BLaER1 (cell line): ENCODE measurements around the gene NOTCH1.

Source experiments
- H3K27ac ChIP-seq: shearing (Covaris generic); formaldehyde crosslinking; 2 replicates; pipeline ENCODE4 v1.8.1; 2022
- H3K27me3 ChIP-seq: shearing (Covaris generic); formaldehyde crosslinking; 2 replicates; pipeline ENCODE4 v1.8.1; 2022
- H3K36me3 ChIP-seq: shearing (Covaris generic); formaldehyde crosslinking; 2 replicates; pipeline ENCODE4 v1.8.1; 2022
- H3K4me1 ChIP-seq: shearing (Covaris generic); formaldehyde crosslinking; 2 replicates; pipeline ENCODE4 v1.8.1; 2022
- H3K4me2 ChIP-seq: shearing (Covaris generic); formaldehyde crosslinking; 2 replicates; pipeline ENCODE4 v1.8.1; 2022
- H3K4me3 ChIP-seq: shearing (Covaris generic); formaldehyde crosslinking; 2 replicates; pipeline ENCODE4 v1.8.1; 2022
- H3K9ac ChIP-seq: shearing (Covaris generic); formaldehyde crosslinking; 2 replicates; pipeline ENCODE4 v1.8.1; 2022
- H3K9me3 ChIP-seq: shearing (Covaris generic); formaldehyde crosslinking; 2 replicates; pipeline ENCODE4 v1.8.1; 2022
- H4K20me1 ChIP-seq: shearing (Covaris generic); formaldehyde crosslinking; 2 replicates; pipeline ENCODE4 v1.8.1; 2022
- Cebpa-rat ChIP-seq: shearing (Covaris generic); IDR thresholded peaks from 2 replicates; pipeline ENCODE4 v1.8.1; 2022

The NOTCH1 gene

GRCh38 chr9:136570916-136571315 lies 25.1 kb upstream of the NOTCH1 start:
- Histone ChIP-seq H3K4me2 (peak overlapping the region; percentile 22; the same call in 1 of the 2 replicates), H4K20me1 (no peaks in the 10 kb centered on the region), H3K4me1 (peaks cover 39% of the 10 kb centered on the region), H3K27me3 (no peaks in the 10 kb centered on the region), H3K36me3 (no peaks in the 10 kb centered on the region), H3K9me3 (no peaks in the 10 kb centered on the region), H3K27ac (peak overlapping the region; percentile 26; the same call in 1 of the 2 replicates), H3K4me3 (no peak overlapping the region), H3K9ac (no peak overlapping the region)
- TF ChIP-seq Cebpa-rat, result no peak

GRCh38 chr9:136570191-136570845 lies 24.5 kb upstream of the NOTCH1 start:
- Histone ChIP-seq H3K4me2 (peak overlapping the region; percentile 22; the same call in 1 of the 2 replicates), H3K4me1 (peaks cover 33% of the 10 kb centered on the region), H3K36me3 (no peaks in the 10 kb centered on the region), H3K9me3 (no peaks in the 10 kb centered on the region), H3K9ac (no peak overlapping the region), H3K27me3 (no peaks in the 10 kb centered on the region), H4K20me1 (no peaks in the 10 kb centered on the region), H3K27ac (peak overlapping the region; percentile 26; the same call in 1 of the 2 replicates), H3K4me3 (no peak overlapping the region)
- TF ChIP-seq Cebpa-rat, result no peak

GRCh38 chr9:136569526-136570148 lies 23.8 kb upstream of the NOTCH1 start:
- Histone ChIP-seq H3K9me3 (no peaks in the 10 kb centered on the region), H3K4me2 (no peak overlapping the region), H3K4me1 (peaks cover 37% of the 10 kb centered on the region), H3K36me3 (no peaks in the 10 kb centered on the region), H3K27ac (no peak overlapping the region), H3K4me3 (no peak overlapping the region), H3K9ac (no peak overlapping the region), H4K20me1 (no peaks in the 10 kb centered on the region), H3K27me3 (no peaks in the 10 kb centered on the region)
- TF ChIP-seq Cebpa-rat, result no peak

- Histone ChIP-seq H4K20me1 (no peaks in the 10 kb centered on the region), H3K9ac (no peak overlapping the region), H3K4me1 (peaks cover 46% of the 10 kb centered on the region), H3K27me3 (no peaks in the 10 kb centered on the region), H3K27ac (no peak overlapping the region), H3K4me3 (no peak overlapping the region), H3K36me3 (no peaks in the 10 kb centered on the region), H3K9me3 (no peaks in the 10 kb centered on the region), H3K4me2 (no peak overlapping the region)
- TF ChIP-seq Cebpa-rat, result no peak
Measured at GRCh38 chr9:136568288-136569081, 22.6 kb upstream of the NOTCH1 start.

GRCh38 chr9:136567651-136568287 lies 21.9 kb upstream of the NOTCH1 start:
- Histone ChIP-seq H4K20me1 (no peaks in the 10 kb centered on the region), H3K9me3 (no peaks in the 10 kb centered on the region), H3K27me3 (no peaks in the 10 kb centered on the region), H3K27ac (no peak overlapping the region), H3K4me2 (no peak overlapping the region), H3K4me1 (peaks cover 52% of the 10 kb centered on the region), H3K9ac (no peak overlapping the region), H3K36me3 (no peaks in the 10 kb centered on the region), H3K4me3 (no peak overlapping the region)
- no peak for TF ChIP-seq Cebpa-rat

GRCh38 chr9:136566901-136567300 lies 21.1 kb upstream of the NOTCH1 start:
- no peak overlapping the region for H3K27ac ChIP-seq
- no peaks in the 10 kb centered on the region for H3K36me3 ChIP-seq
- no peak overlapping the region for H3K9ac ChIP-seq
- no peak overlapping the region for H3K4me2 ChIP-seq
- TF ChIP-seq Cebpa-rat, result no peak
- H3K4me3 ChIP-seq, result no peak overlapping the region
- no peaks in the 10 kb centered on the region for H4K20me1 ChIP-seq
- peaks cover 48% of the 10 kb centered on the region for H3K4me1 ChIP-seq
- no peaks in the 10 kb centered on the region for H3K9me3 ChIP-seq
- H3K27me3 ChIP-seq, result no peaks in the 10 kb centered on the region

GRCh38 chr9:136566553-136566895 lies 20.7 kb upstream of the NOTCH1 start:
- TF ChIP-seq Cebpa-rat, result no peak
- Histone ChIP-seq H3K4me3 (no peak overlapping the region), H3K27ac (no peak overlapping the region), H3K36me3 (no peaks in the 10 kb centered on the region), H3K9me3 (peaks cover 2% of the 10 kb centered on the region; the same call in 1 of the 2 replicates), H3K4me1 (peaks cover 46% of the 10 kb centered on the region), H3K9ac (no peak overlapping the region), H3K27me3 (no peaks in the 10 kb centered on the region), H4K20me1 (no peaks in the 10 kb centered on the region), H3K4me2 (no peak overlapping the region)

- Histone ChIP-seq H3K36me3 (no peaks in the 10 kb centered on the region), H3K4me1 (peaks cover 40% of the 10 kb centered on the region)
Measured at GRCh38 chr9:136565715-136566552, 20.1 kb upstream of the NOTCH1 start.

More at GRCh38 chr9:136565715-136566552, 20.1 kb upstream of the NOTCH1 start:
- Histone ChIP-seq H3K4me2 (no peak overlapping the region), H3K27me3 (no peaks in the 10 kb centered on the region), H4K20me1 (no peaks in the 10 kb centered on the region), H3K9me3 (peaks cover 8% of the 10 kb centered on the region), H3K27ac (no peak overlapping the region), H3K9ac (no peak overlapping the region), H3K4me3 (no peak overlapping the region)
- TF ChIP-seq Cebpa-rat, result no peak
